Forelimb muscle (tissue), 1 donor: ENCODE data around the gene TBC1D28. TPM values are rescaled to one million over a fixed set of nuclear protein-coding genes. Genes with fewer than 3 reads are reported as not detected.
"Not testable (repeated sequence)": the region's sequence is repeated elsewhere in the genome, so short reads cannot be mapped to it uniquely, and the experiment has no call there.

ENCODE experiments used
- DNase-seq: peaks from one replicate; pipeline ENCODE4 v3.0.0-alpha.2; 2013; ENCODE audit warnings: low read depth
- polyA plus RNA-seq: library from polyadenylated mRNA; unstranded; fragments of 120-200 nt; gene quantifications from one replicate; pipeline ENCODE4 v1.2.1, GENCODE V29; 2013; ENCODE audit not compliant: insufficient read length

Gene TBC1D28
- polyA plus RNA-seq, 1 donor = not detected

DNA sequence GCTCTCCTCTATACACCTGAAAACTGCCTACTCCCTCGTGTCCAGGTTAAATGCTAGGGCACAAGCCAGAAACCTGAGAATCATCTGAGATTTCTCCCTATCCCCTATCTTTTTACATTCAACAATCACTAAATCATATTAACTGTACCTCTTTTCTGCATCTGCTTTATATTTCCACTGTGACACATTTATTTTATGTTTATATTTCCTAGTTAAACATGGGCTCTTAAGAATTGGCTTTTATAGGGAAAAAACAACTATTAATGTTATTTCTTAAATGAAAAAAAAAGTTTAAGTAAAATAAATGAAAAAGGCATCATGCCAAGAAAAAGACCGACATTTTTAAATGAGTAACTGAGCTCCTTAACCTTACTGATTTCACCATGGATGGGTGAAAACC, 26.6 kb downstream of the TBC1D28 start:
- DNase-seq = not testable (repeated sequence)

DNA sequence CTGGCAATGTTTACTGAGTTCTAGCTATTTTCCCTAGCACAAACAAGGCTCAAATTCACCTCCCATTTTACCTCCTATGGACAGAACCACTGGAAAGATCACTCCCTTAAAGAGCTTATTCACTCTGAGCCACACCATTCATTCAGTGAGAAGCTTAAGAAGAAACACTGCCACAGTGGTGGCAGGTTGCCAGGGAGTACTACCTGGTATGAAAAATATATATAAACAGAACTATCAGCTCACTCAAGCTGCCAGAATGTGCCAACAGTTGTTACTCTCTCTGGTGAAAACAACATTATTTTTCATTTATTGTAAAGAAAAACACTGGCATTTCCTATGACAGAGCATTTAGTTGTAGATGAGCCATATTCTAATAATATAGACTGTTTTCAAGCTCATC, 31.2 kb downstream of the TBC1D28 start:
- not testable (repeated sequence) for DNase-seq

DNA sequence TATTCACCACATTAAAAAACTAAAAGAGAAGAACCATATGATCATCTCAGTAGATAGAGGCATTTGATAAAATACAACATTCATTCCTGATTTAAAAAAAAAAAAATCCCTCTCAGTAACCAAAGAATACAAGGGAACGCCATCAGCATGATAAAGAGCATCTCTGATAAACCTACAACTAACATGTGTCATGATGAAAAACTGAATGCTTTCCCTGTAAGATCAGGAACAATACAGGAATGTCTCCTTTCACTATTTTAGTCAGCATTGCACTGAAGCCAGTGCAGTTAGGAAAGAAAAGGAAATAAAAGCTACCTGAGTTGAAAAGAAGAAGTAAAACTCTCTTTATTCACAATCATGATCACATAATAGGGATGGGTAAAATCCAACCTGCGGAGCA, 51.1 kb downstream of the TBC1D28 start:
- not testable (repeated sequence) for DNase-seq

Other genes starting within 250 kb of the TBC1D28 start
- not detected for gene LGALS9C, start 167.6 kb downstream of the TBC1D28 start, polyA plus RNA-seq
- 3.1 TPM for gene FOXO3B, start 37.9 kb upstream of the TBC1D28 start, polyA plus RNA-seq
- gene FBXW10, start 99.7 kb upstream of the TBC1D28 start, polyA plus RNA-seq = 0.13 TPM
- gene TVP23B, start 136.8 kb upstream of the TBC1D28 start, polyA plus RNA-seq = 21.0 TPM
- gene PRPSAP2, start 213.7 kb upstream of the TBC1D28 start, polyA plus RNA-seq = 23.9 TPM